ENCODE results near the gene CEP350. TPM values are rescaled to one million over a fixed set of nuclear protein-coding genes. Genes with fewer than 3 reads are reported as not detected.

CEP350 gene
- total RNA-seq, 2 experiments from 2014 or later = 31.7 to 34.2 TPM

DNA sequence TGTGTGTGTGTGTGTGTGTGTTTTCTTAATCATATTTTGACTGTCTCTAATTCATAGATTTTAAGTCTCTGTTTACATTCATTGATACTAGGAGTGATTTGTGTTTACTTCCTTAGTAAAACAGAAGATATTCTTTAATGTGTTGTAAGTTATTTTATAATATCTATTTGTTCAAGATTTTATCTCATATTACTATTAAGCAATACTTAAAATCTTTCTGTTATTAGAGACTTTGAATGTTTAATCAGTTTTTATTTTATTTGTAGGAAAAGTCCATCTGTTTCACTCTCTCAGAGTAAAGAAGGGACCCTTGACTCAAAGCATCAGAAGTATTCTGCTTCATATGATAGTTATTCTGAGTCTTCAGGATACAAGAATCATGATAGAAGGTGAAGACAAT is 89.2 kb downstream of the CEP350 start:
- POLR2A ChIA-PET = no interaction called here
- Mint-ChIP-seq H3K27ac (no peak overlapping the region), H3K4me1 (ENCODE audit: low read depth) (peaks cover 14% of the 10 kb centered on the region), H3K9me3 (no peaks in the 10 kb centered on the region), H3K27me3 (no peaks in the 10 kb centered on the region), H3K4me3 (no peak overlapping the region), H3K36me3 (peaks cover 38% of the 10 kb centered on the region)
- DNase-seq = no peak
- CTCF ChIA-PET = no interaction called here
- intact Hi-C loops (cut with micrococcal nuclease) = no loop called here

DNA sequence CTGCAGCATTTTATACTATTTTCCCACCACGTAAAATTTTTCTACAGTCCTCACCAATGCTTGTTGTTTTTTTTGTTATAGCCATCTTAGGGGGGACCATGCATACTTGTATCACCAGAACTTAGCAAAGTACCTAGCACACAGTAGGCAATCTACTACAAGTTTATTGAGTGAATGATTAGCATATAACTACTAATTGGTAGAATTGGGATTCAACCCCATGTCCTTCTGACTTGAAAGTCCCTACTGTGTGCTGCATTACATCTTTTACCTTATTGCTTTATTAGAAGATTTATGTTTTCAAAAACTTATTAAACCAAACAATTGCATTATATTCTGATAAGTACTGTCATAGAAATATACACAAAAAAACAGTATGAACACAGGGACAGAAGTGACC is 92.1 kb downstream of the CEP350 start:
- DNase-seq = no peak
- Mint-ChIP-seq H3K4me1 (ENCODE audit: low read depth) (peaks cover 14% of the 10 kb centered on the region), H3K27ac (no peak overlapping the region), H3K9me3 (no peaks in the 10 kb centered on the region), H3K4me3 (no peak overlapping the region), H3K27me3 (no peaks in the 10 kb centered on the region), H3K36me3 (peaks cover 43% of the 10 kb centered on the region)
- ChIA-PET POLR2A (no interaction called here), CTCF (interaction anchor here (1.7 kb wide), 1 partner anchor 22 kb away, joined by 3 read pairs; no protein-coding TSS in a partner anchor)
- intact Hi-C loops (cut with micrococcal nuclease) = no loop called here

DNA sequence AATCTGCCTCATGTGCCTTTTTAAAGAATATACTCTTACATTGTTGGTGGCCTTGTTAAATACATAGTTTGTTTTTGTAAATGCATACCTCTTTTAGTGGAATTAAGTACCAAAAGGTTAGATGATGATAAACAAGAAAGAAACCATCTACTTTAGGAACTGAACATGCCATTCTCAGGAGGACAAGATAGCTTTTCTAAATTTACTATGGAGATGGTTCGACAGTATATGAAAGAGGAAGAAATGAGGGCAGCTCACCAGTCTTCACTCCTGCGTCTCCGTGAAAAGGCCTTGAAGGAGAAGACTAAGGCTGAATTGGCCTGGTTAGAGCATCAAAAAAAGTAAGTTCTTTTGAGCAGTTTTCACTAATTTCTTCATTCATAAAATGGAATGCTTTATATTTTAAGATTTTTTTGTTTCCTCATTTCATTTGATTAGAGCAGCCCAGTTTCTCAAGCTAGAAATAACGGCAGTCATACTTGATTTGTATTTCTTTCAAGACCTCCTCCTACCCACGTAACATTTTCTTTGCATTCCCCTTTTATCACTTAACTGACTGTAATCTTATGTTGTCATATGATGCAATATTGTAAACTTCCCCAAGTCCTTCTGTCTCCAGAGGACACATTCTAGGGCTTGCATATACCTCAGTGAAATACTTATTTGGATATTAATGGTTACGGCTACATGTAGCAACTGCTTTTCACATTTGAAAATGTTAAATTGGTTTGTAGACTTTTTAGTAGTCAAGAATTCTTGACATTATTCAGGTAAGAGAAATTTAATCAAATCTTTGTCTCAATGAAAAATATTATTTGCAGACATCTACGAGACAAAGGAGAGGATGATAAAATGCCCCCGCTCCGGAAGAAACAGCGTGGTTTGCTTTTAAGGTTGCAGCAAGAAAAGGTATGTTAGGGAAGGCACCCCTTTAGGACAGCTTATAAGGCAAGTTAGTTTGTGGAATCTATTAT is 99.3 kb downstream of the CEP350 start:
- Mint-ChIP-seq H3K4me3 (no peak overlapping the region), H3K27me3 (no peaks in the 10 kb centered on the region), H3K27ac (no peak overlapping the region), H3K4me1 (ENCODE audit: low read depth) (peaks cover 6% of the 10 kb centered on the region), H3K36me3 (peaks cover 34% of the 10 kb centered on the region), H3K9me3 (no peaks in the 10 kb centered on the region)
- ChIA-PET POLR2A (no interaction called here), CTCF (no interaction called here)
- no peak for DNase-seq
- intact Hi-C loops (cut with micrococcal nuclease) = no loop called here

DNA sequence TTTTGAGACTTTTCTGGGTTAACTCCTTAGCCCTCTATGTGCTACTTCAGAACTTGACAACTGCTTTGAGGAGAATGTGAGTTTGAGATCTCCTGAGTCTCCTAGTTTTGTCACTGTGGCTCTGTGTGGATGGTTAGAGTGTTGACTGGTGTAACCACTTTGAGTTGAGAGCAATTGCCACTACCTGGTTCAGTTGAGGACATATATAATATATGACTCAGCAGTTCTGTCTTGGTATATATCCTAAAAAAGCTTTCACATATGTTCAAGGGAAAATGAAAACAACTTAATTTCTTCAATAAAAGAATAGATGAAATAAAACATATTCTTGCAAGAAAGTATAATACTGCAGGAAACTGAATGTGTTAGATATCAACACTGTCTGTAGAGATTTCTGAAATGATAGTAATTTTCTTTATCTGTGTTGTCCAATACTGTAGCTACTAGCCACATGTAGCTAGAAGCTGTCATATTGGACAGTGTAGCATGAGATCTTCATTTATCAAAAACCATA is 103.3 kb downstream of the CEP350 start:
- Mint-ChIP-seq H3K36me3 (peaks cover 32% of the 10 kb centered on the region), H3K27ac (peak overlapping the region; percentile 10), H3K9me3 (no peaks in the 10 kb centered on the region), H3K4me3 (no peak overlapping the region), H3K27me3 (no peaks in the 10 kb centered on the region), H3K4me1 (ENCODE audit: low read depth) (peaks cover 6% of the 10 kb centered on the region)
- intact Hi-C loops (cut with micrococcal nuclease) = no loop called here
- DNase-seq = no peak
- ChIA-PET POLR2A (no interaction called here), CTCF (no interaction called here)

DNA sequence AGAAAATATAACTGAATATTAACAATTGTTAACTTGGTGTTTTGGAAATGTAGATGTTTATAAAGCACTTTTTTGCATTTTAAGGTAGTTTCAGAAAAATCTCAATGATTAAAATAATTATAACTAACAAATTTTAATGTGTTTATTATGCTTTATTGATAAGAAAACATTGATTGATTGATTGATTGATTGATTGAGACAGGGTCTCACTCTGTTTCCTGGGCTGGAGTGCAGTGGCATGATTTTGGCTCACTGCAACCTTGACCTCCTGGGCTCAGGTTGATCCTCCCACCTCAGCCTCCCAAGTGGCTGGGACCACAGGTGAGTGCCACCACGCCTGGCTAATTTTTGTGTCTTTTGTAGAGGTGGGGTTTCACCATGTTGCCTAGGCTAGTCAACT is 106.4 kb downstream of the CEP350 start:
- CTCF ChIA-PET = interaction anchor here (0.6 kb wide), 1 partner anchor 812 kb away, joined by 3 read pairs; no protein-coding TSS in a partner anchor
- Mint-ChIP-seq H3K27ac (no peak overlapping the region), H3K4me3 (no peak overlapping the region), H3K27me3 (no peaks in the 10 kb centered on the region), H3K9me3 (no peaks in the 10 kb centered on the region), H3K36me3 (peaks cover 21% of the 10 kb centered on the region), H3K4me1 (ENCODE audit: low read depth) (peaks cover 6% of the 10 kb centered on the region)
- POLR2A ChIA-PET = no interaction called here
- intact Hi-C loops (cut with micrococcal nuclease) = no loop called here
- no peak for DNase-seq

DNA sequence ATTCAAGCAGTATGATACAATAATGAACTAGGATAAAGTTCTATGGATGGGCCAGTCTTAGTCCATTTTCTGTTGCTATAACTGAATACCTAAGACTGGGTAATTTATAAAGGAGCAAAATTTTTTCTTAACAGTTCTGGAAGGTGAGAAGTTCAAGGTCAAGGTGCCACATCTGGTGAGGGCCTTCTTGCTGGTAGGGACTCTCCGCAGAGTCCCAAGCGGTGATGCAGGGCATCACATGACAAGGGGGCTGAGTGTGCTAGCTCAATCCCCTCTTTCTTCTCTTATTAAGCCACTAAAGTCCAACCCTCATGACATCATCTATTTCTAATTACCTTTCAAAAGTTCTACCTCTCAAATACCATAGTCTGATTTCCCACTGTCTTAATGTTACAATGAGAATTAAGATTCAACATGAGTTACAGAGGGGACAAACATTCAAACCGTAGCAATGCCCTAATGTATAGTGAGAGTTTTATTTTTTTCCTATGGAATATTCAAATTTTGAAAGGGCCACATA is 107.9 kb downstream of the CEP350 start:
- H3K36me3 Mint-ChIP-seq = peaks cover 20% of the 10 kb centered on the region
- intact Hi-C loops (cut with micrococcal nuclease) = no loop called here
- H3K4me3 Mint-ChIP-seq = no peak overlapping the region
- H3K27me3 Mint-ChIP-seq = no peaks in the 10 kb centered on the region
- no peak overlapping the region for H3K27ac Mint-ChIP-seq
- peaks cover 4% of the 10 kb centered on the region for H3K4me1 Mint-ChIP-seq (ENCODE audit: low read depth)
- POLR2A ChIA-PET = no interaction called here
- H3K9me3 Mint-ChIP-seq = no peaks in the 10 kb centered on the region
- DNase-seq = no peak
- CTCF ChIA-PET = no interaction called here

DNA sequence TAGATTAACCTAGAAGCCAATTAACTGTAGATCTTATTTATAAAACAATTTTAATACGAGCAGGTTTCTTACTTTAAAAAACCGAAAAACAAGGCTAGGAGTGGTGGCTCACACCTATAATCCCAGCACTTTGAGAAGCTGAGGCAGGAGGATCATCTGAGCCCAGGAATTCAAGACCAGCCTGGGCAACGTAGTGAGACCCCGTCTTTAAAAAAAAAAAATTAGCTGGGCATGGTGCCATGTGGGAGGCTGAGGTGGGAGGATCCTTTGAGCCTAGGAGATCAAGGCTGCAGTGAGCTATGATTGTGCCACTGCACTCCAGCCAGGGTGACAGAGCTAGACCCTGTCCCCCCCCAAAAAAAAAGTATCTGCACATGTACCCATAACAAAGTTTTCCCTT is 110.8 kb downstream of the CEP350 start:
- intact Hi-C loops (cut with micrococcal nuclease) = no loop called here
- ChIA-PET CTCF (interaction anchor here (0.6 to 1.6 kb wide), 3 partner anchors 114 to 1124 kb away, joined by 3 to 5 read pairs (median 3); no protein-coding TSS in a partner anchor), POLR2A (no interaction called here)
- H3K27ac Mint-ChIP-seq = no peak overlapping the region
- H3K9me3 Mint-ChIP-seq = no peaks in the 10 kb centered on the region
- no peaks in the 10 kb centered on the region for H3K27me3 Mint-ChIP-seq
- no peak for DNase-seq
- no peaks in the 10 kb centered on the region for H3K4me1 Mint-ChIP-seq (ENCODE audit: low read depth)
- H3K4me3 Mint-ChIP-seq = no peak overlapping the region
- H3K36me3 Mint-ChIP-seq = peaks cover 22% of the 10 kb centered on the region

DNA sequence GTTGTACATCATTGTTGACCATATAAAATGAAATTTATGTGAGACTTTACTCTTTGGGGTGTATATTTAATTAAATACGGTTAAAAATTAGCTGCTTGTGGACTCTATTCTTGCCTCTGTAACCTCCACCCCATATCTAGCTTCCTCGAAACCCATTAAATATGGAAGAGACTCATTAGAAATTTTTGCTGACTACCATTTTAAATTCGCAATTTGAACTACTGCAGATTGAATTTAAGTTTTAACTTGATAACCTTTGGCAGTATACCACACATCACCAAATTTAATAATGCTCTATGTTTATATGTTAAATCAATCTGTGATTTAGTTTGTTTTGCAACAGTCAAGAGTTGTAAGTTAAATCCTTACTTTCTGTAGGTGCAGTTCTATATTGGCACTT is 111.5 kb downstream of the CEP350 start:
- Mint-ChIP-seq H3K36me3 (peaks cover 22% of the 10 kb centered on the region), H3K27me3 (no peaks in the 10 kb centered on the region), H3K27ac (no peak overlapping the region), H3K4me1 (ENCODE audit: low read depth) (no peaks in the 10 kb centered on the region), H3K9me3 (no peaks in the 10 kb centered on the region), H3K4me3 (no peak overlapping the region)
- intact Hi-C loops (cut with micrococcal nuclease) = no loop called here
- ChIA-PET CTCF (interaction anchor here (0.6 to 1.6 kb wide), 3 partner anchors 113 to 1123 kb away, joined by 3 to 5 read pairs (median 3); no protein-coding TSS in a partner anchor), POLR2A (no interaction called here)
- DNase-seq = no peak

DNA sequence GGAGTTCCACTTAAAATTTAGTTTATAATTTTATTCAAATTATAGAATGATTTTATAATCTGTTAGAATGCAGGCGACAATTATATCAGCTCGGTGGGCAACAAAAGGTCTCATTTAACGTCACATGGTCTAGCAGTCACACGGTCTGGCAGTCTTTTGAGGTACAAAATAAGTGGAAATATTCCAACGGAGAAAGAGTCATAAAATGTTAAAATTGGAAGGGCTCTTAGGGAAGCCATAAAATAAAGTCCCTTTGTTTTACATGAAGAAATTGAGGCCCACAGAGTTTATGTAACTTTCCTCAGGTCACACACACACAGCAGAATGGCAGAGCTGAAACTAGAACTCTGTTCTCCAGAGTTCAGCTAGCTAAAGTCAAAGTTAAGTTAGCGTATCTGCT is 115.7 kb downstream of the CEP350 start:
- no peak overlapping the region for H3K4me3 Mint-ChIP-seq
- ChIA-PET POLR2A (no interaction called here), CTCF (interaction anchor here (0.6 to 1.8 kb wide), 3 partner anchors 36 to 260 kb away, joined by 3 to 6 read pairs (median 3); no protein-coding TSS in a partner anchor)
- H3K27ac Mint-ChIP-seq = no peak overlapping the region
- peaks cover 20% of the 10 kb centered on the region for H3K36me3 Mint-ChIP-seq
- no peaks in the 10 kb centered on the region for H3K27me3 Mint-ChIP-seq
- no peak for DNase-seq
- no peaks in the 10 kb centered on the region for H3K4me1 Mint-ChIP-seq (ENCODE audit: low read depth)
- intact Hi-C loops (cut with micrococcal nuclease) = no loop called here
- no peaks in the 10 kb centered on the region for H3K9me3 Mint-ChIP-seq

DNA sequence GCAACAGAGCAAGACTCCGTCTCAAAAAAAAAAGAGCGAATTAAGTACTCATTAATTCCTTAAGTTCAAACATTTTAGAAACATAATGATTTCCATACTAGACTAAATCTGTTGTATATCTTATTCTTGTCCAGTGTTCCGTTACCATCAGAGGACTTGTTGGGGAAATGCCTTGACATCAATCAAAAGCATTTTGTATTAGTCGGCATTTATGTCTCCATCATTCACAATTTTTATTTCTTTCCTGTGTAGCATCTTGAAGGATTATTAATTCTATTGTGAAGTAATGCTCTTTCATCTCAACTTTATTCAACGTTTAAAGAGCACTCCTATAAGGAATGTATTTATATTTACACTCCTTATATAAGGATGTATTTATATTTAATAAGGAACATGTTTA is 117.1 kb downstream of the CEP350 start:
- POLR2A ChIA-PET = no interaction called here
- H3K9me3 Mint-ChIP-seq = no peaks in the 10 kb centered on the region
- CTCF ChIA-PET = no interaction called here
- H3K27ac Mint-ChIP-seq = no peak overlapping the region
- intact Hi-C loops (cut with micrococcal nuclease) = no loop called here
- peaks cover 24% of the 10 kb centered on the region for H3K36me3 Mint-ChIP-seq
- no peaks in the 10 kb centered on the region for H3K4me1 Mint-ChIP-seq (ENCODE audit: low read depth)
- no peaks in the 10 kb centered on the region for H3K27me3 Mint-ChIP-seq
- no peak for DNase-seq
- no peak overlapping the region for H3K4me3 Mint-ChIP-seq

DNA sequence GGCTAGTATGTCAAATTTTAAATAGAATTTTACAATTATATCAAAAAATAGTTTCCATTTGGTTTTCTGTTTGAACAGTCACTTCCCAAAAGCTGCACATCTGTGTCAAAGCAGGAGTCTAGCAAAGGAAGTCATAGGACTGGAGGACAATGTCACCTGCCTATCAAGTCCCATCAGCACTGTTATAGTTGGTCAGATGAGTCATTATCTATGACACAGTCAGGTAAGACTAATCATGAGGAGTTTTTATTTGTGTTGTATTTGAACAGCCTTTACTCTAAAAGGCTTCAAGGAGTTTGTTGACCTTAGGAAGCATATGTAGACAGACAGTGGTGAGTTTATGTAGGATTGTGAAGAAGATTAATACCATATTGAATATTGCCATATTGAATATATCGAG is 125.8 kb downstream of the CEP350 start:
- CTCF ChIA-PET = interaction anchor here (1.2 to 1.4 kb wide), 2 partner anchors 88 to 99 kb away, joined by 3 to 5 read pairs; no protein-coding TSS in a partner anchor

DNA sequence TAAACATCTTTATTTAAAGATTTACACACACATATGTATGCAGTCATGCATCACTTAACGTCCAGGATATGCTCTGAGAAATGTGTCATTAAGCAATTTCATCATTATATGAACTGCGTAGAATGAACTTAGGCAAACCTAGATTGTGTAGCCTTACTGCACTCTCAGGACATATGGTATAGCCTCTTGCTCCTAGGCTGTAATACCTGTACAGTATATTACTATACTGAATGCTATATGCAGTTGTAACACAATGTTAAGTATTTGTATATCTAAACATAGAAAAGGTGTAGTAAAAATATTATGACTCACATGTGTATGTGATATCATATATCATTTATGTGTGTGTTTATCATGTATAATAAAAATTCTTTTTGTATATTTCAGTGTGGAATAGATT is 126.9 kb downstream of the CEP350 start:
- Mint-ChIP-seq H3K27me3 (no peaks in the 10 kb centered on the region), H3K27ac (no peak overlapping the region), H3K36me3 (peaks cover 19% of the 10 kb centered on the region), H3K9me3 (no peaks in the 10 kb centered on the region), H3K4me1 (ENCODE audit: low read depth) (peaks cover 4% of the 10 kb centered on the region), H3K4me3 (no peak overlapping the region)
- intact Hi-C loops (cut with micrococcal nuclease) = no loop called here
- no peak for DNase-seq
- POLR2A ChIA-PET = no interaction called here
- CTCF ChIA-PET = no interaction called here

More for the DNA sequence above, 125.8 kb downstream of the CEP350 start:
- H3K27me3 Mint-ChIP-seq = no peaks in the 10 kb centered on the region
- H3K9me3 Mint-ChIP-seq = no peaks in the 10 kb centered on the region
- H3K4me1 Mint-ChIP-seq (ENCODE audit: low read depth) = peaks cover 4% of the 10 kb centered on the region
- no peak for DNase-seq
- H3K27ac Mint-ChIP-seq = no peak overlapping the region
- intact Hi-C loops (cut with micrococcal nuclease) = no loop called here
- H3K4me3 Mint-ChIP-seq = no peak overlapping the region
- POLR2A ChIA-PET = no interaction called here
- peaks cover 21% of the 10 kb centered on the region for H3K36me3 Mint-ChIP-seq

Data from activated CD4-positive, alpha-beta memory T cell treated with anti-CD3 and anti-CD28 coated beads for 36 hours (primary cell).